NCI-H2227 treated with DMSO at 0.1 percent for 48 hours (cell line): Measurements from ENCODE around the gene PSEN2.
A peak's percentile ranks its signal among the peaks of the same experiment; 100 is the strongest.

Experiments used
- DNase-seq: peaks from one replicate; lab custom pipeline; 2025; lab: John Stamatoyannopoulos, UW

PSEN2 gene

GRCh38 chr1:226865590-226865989 is 4.8 kb upstream of the PSEN2 start:
- no peak for DNase-seq

DNA sequence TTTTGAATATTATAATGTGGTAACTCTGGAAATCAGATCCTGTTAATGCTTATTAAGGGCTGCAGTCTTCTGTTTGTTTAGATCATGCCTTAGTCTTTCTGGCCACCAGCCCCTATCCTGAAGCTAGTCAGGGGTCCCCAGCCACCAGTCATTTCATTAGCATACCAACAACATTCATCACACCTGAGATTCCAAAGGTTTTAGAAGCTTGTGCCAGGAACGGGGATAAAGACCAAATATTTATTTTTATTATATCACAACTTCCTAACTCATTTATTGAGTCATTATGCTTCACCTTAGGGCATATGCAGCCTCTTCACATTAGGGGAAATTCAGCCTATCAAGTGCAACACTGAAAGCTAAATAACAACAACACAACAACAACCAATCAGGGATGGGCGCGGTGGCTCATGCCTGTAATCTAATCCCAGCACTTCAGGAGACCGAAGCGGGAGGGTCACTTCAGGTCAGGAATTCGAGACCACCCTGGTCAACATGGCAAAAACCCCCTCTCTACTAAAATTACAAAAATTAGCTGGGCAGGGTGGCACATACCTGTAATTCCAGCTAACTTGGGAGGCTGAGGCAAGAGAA is 2.9 kb upstream of the PSEN2 start:
- no peak for DNase-seq

- DNase-seq, result no peak
These were observed 1.7 kb upstream of the PSEN2 start for GRCh38 chr1:226868726-226869125.

DNA sequence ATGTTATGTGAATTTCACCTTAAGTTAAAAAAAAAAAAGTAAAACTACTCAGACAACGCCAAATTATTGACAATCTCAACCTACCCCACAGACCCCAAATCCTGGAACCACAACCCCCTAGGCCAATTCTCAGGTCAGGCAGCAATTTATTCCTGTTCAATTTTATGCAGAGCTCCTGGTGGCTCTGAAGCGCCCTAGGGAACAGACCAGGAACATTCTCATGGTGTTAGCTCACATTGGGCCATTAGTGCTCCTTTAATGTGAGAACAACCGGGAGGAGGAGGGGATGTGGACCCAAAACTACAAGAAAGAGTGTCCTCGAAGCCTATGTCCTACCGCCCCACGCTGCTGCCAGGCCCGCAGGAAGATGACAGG is 403 bp upstream of the PSEN2 start:
- DNase-seq, result peak; percentile 28

GRCh38 chr1:226871636-226872327 is 1.4 kb downstream of the PSEN2 start:
- DNase-seq, result no peak

DNA sequence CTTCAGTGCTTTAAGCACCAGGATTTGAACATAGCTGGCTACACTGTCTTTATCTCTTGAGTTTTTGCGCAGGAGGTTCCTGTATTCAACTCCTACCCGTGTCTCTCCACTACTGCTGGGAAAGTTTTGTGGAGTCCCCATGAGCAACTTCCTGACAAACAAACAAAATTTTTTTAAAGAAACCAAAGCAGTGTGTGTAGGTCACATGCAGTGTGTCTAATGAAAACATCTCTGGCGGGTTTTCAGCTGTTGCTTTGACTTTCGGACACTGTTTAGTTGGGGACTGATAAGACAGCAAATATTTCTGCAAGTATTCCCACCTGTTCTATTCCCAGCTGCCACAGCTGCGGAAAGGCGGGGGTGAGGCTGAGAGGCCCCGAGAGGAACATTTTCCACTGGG is 2.0 kb downstream of the PSEN2 start:
- no peak for DNase-seq

DNA sequence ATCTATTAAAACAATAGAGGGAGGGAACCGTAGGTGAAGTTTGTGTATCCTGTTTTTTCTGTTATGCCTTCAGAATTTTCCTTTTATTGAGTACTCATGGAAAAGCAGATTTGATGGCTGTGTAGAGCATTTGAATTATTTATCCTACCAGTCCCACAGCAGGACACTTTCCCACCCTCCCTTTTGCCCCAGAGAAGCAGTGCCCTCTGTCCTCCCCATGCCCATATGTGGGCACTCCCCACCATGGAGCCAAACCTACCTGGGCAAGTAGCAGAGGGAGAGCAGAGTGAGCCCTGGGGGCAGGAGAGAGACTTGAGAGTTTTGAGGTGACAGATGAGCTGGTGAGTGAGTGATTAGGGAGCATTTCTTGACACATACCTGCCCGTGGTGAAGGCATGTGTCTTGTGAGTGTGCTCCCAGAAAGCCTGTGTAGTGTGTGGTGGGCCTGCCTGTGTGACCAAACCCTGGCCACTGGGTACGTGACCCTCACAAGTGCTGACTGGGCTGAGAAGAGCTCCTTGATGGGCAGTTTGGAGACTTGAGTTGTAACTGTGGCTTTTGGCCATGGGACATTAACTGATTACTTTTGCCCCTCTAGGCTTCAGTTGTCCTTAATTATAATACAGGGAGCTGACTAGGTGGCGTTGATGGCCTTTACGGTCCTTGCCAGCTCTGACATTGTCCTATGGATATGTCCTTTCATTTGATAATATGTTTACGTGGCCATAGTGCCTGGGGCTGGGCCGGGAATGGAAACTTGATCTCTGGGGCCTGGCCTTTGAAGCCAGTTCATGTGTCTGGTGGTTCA is 3.6 kb downstream of the PSEN2 start:
- no peak for DNase-seq

DNA sequence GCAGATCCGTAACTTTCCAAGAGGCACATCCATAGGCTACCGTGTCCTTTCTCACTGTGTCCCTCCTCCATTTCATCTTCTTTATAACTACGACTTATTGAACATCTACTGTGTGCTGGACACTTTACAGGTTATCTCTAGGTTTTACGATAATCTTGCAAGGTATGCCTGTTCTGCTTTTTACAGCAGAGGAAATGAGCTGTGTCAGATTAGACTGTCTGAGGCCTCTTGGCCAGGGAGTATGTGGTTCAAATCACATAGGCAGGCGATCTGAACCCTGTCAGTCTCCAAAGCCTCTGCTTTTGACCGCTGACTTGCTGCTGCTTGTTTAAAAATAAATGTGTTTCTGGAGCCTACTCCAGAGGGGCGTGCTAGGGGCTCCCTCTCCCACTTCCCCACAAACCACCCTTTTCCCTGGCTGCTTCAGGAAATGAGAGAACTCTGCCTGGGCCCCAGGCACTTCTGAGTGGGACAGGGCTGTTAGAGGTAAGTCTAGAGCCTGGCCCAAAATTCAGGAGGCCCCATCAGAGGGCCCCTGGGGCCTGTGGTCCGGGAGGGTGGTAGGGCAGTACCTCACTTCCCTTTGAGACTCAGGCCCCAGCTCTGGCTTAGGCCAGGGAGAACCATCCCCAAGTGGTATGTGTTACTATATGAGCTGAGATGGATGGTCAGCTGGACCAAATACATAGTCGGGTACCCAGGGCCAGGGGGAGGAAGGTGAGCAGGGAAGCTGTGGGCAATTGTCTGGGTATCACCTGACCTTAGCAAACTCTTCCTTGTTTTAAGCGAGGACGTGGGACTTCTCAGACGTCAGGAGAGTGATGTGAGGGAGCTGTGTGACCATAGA is 4.4 kb downstream of the PSEN2 start:
- no peak for DNase-seq

DNA sequence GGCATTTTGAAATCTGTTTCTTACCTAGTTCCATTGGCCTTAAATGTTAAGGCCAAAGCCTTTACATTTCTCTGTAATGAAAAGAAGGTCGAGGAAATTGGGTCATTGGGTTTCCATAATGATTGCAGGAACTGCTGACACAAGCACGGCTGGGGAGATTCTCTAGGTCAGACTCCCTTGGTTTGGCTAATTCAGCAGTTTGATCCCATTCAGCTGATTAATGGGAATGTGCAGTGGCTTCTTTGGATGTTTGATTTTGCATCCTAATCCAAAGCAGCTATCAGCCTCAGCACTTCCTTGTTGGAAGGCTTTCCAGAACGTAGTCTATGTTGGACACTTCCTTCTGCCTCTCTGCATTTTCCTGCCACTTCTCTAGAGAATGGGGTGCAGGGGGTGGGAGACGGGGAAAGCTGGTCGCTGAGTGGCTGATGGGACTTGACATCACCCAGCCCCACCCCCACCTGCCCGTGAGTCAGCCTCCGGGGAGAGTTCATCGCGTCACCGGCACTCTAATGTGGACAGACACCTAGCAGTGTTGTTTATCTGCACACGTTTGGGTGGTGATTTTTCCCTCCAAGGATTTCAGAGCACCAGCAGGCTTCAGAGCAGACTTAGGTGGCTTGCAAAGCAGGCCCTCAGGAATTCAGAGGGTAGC is 5.4 kb downstream of the PSEN2 start:
- peak; percentile 7 for DNase-seq

GRCh38 chr1:226877669-226878068 is 7.3 kb downstream of the PSEN2 start:
- DNase-seq, result no peak

GRCh38 chr1:226880372-226881287 is 10.2 kb downstream of the PSEN2 start:
- DNase-seq, result no peak

- no peak for DNase-seq
These were observed 11.2 kb downstream of the PSEN2 start for GRCh38 chr1:226881515-226882185.

DNA sequence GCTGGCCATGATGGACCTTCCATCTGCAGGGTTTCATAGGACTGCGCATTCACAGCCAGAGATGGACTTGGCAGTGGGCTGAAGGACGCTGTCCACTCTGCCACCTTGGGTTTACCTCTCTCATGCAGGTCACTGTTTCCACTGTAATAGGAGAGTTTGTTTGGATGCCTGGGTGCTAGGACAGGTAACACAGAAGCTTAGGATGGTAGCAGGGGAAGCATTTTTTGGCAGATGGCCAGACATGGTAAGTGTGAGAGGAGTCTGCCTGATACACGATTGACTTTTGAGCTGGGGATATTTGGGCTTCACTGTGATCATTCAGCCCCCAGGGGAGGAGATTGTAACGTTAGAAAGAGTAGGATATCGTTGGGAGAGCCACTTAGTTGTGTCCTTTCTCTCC is 11.8 kb downstream of the PSEN2 start:
- DNase-seq, result no peak

- no peak for DNase-seq
These were observed 12.4 kb downstream of the PSEN2 start for GRCh38 chr1:226882631-226883409.

GRCh38 chr1:226883630-226884029 is 13.2 kb downstream of the PSEN2 start:
- no peak for DNase-seq

- DNase-seq, result no peak
These were observed 13.8 kb downstream of the PSEN2 start for GRCh38 chr1:226884116-226884625.

GRCh38 chr1:226884966-226885820 is 14.8 kb downstream of the PSEN2 start:
- DNase-seq, result no peak
